ENCODE results near the gene RHBDL3.

GRCh38 chr17:32264823-32265191 is 825 bp upstream of the RHBDL3 start:
- TF ChIP-seq, protein P1, sequence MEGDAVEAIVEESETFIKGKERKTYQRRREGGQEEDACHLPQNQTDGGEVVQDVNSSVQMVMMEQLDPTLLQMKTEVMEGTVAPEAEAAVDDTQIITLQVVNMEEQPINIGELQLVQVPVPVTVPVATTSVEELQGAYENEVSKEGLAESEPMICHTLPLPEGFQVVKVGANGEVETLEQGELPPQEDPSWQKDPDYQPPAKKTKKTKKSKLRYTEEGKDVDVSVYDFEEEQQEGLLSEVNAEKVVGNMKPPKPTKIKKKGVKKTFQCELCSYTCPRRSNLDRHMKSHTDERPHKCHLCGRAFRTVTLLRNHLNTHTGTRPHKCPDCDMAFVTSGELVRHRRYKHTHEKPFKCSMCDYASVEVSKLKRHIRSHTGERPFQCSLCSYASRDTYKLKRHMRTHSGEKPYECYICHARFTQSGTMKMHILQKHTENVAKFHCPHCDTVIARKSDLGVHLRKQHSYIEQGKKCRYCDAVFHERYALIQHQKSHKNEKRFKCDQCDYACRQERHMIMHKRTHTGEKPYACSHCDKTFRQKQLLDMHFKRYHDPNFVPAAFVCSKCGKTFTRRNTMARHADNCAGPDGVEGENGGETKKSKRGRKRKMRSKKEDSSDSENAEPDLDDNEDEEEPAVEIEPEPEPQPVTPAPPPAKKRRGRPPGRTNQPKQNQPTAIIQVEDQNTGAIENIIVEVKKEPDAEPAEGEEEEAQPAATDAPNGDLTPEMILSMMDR (IDR thresholded peaks at IDR 0.05) = no peak
- no peak for TF ChIP-seq POLR2A (IDR thresholded peaks at IDR 0.05)

Measured in right lobe of liver (tissue), 4 donors.